Testis (tissue), 2 donors: ENCODE data around the gene PLXND1.
"Not testable (repeated sequence)": the region's sequence is repeated elsewhere in the genome, so short reads cannot be mapped to it uniquely, and the experiment has no call there.

Source experiments
- CTCF ChIP-seq, 3 experiments: fragments of 450-650 bp in 2 of 3; fragments of 200-600 bp in 1 of 3; sonication (generic) in 1 of 3; IDR thresholded peaks; one replicate each; pipeline ENCODE4 v1.5.1; 2016 to 2019; ENCODE audit warnings: antibody characterized with exemption in 3 of 3, mild to moderate bottlenecking in 2 of 3, moderate library complexity in 1 of 3
- POLR2A ChIP-seq: fragments of 450-650 bp; IDR thresholded peaks from one replicate; pipeline ENCODE4 v1.6.1; 2017; ENCODE audit warnings: antibody characterized with exemption, mild to moderate bottlenecking, moderate library complexity

DNA sequence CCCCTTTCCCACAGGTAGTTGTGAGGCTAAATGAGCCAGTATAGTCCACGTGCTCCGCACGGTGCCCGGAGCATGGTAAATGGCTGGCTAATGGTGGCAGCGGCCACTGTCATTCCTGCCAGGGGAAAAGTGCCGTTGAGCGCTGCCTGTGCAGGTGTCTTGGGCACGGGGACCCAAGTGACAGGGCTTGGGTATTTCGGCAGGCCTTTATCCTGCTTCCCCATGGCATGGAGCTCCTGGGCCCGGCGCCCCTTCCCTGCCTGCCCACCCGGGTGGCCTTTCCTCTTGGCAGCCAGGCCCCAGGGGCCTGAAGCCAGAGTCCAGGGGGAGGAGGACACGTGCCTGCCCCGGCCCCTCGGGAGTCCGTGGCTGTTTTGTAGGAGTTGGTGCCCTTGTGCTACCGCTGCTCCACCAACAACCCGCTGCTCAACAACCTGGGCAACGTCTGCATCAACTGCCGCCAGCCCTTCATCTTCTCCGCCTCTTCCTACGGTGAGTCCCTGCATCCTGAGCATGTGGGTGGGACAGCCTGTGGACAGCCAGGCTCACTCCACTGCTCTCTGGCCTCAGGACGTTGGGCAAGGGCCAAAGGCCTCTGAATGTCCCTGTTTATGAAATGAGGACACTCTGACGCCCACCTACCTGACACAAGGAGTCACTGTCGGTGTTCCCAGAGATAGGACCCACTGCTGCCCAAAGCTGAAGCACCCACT lies 91.2 kb downstream of the PLXND1 start:
- TF ChIP-seq CTCF (IDR thresholded peaks at IDR 0.05); POLR2A: not testable (repeated sequence)
